Keratinocyte (primary cell): ENCODE data around the gene DEPDC4. TPM values are rescaled to one million over a fixed set of nuclear protein-coding genes. Genes with fewer than 3 reads are reported as not detected.

Source experiments
- DNase-seq: peaks from one replicate; pipeline ENCODE4 v3.0.0-alpha.2; 2011; ENCODE audit warnings: low read depth, missing footprints, low spot score
- FAIRE-seq: peaks from 2 replicates; lab custom pipeline; 2011; peaks lifted over from hg19 to GRCh38; lab: Jason Lieb, UNC
- H2AFZ ChIP-seq: 2 replicates; pipeline ENCODE4 v1.6.0; 2012; ENCODE audit warnings: low read length, control low read depth, inconsistent platforms; ENCODE audit not compliant: control insufficient read depth
- H3K27ac ChIP-seq: 2 replicates; pipeline ENCODE4 v1.5.1; 2011; ENCODE audit warnings: low read length; ENCODE audit not compliant: control insufficient read depth, insufficient read depth
- H3K27me3 ChIP-seq: 3 replicates; pipeline ENCODE4 v1.6.0; 2011; ENCODE audit warnings: low read length; ENCODE audit not compliant: control insufficient read depth, insufficient read depth; ENCODE audit errors: extremely low read depth
- H3K36me3 ChIP-seq, 2 experiments: 2 replicates in 1 of 2; 3 replicates in 1 of 2; pipeline ENCODE4 v1.5.1; 2011; ENCODE audit warnings: low read length in 2 of 2, mild to moderate bottlenecking in 1 of 2; ENCODE audit not compliant: control insufficient read depth in 2 of 2, insufficient read depth in 2 of 2; ENCODE audit errors: extremely low read depth in 1 of 2
- H3K4me1 ChIP-seq: 3 replicates; pipeline ENCODE4 v1.5.1; 2011; ENCODE audit warnings: low read length; ENCODE audit not compliant: control insufficient read depth, insufficient read depth; ENCODE audit errors: extremely low read depth
- H3K4me2 ChIP-seq: 3 replicates; pipeline ENCODE4 v1.6.0; 2011; ENCODE audit warnings: low read depth, low read length; ENCODE audit not compliant: control insufficient read depth, insufficient read depth; ENCODE audit errors: extremely low read depth
- H3K4me3 ChIP-seq, 3 experiments: fragments of 200-600 bp in 1 of 3; sonication (generic) in 1 of 3; 2 replicates in 2 of 3; 3 replicates in 1 of 3; pipeline ENCODE4 v1.5.1; 2011 to 2016; ENCODE audit warnings: low read length in 3 of 3, mild to moderate bottlenecking in 3 of 3, control low read depth in 2 of 3, inconsistent platforms in 1 of 3, low read depth in 1 of 3, mixed read lengths in 1 of 3, mixed run types in 1 of 3, moderate library complexity in 1 of 3; ENCODE audit not compliant: control insufficient read depth in 2 of 3, insufficient read depth in 2 of 3; ENCODE audit errors: extremely low read depth in 1 of 3
- H3K79me2 ChIP-seq: 2 replicates; pipeline ENCODE4 v1.6.0; 2012; ENCODE audit warnings: low read length; ENCODE audit not compliant: control insufficient read depth, insufficient read depth
- H3K9ac ChIP-seq: 3 replicates; pipeline ENCODE4 v1.6.0; 2011; ENCODE audit warnings: low read length; ENCODE audit not compliant: control insufficient read depth, insufficient read depth; ENCODE audit errors: extremely low read depth
- H3K9me1 ChIP-seq: 3 replicates; pipeline ENCODE4 v1.6.0; 2011; ENCODE audit warnings: low read length; ENCODE audit not compliant: control insufficient read depth, insufficient read depth; ENCODE audit errors: extremely low read depth
- H3K9me3 ChIP-seq: 2 replicates; pipeline ENCODE4 v1.5.1; 2012; ENCODE audit warnings: low read depth, low read length; ENCODE audit not compliant: control insufficient read depth
- H4K20me1 ChIP-seq: 3 replicates; pipeline ENCODE4 v1.6.0; 2011; ENCODE audit warnings: low read length; ENCODE audit not compliant: control insufficient read depth, insufficient read depth; ENCODE audit errors: extremely low read depth
- EZH2 ChIP-seq: IDR thresholded peaks from one replicate; pipeline ENCODE4 v1.6.1; 2012; ENCODE audit warnings: inconsistent platforms, mild to moderate bottlenecking, low read length, moderate library complexity
- dilution Hi-C: fragments of 300-500 bp; cut with MboI; formaldehyde crosslinking; loops from one replicate; pipeline ENCODE4 v1.7.0; 2020; ENCODE audit warnings: low sequenced_read_pairs; ENCODE audit not compliant: extremely low pct_ligation_motif_present
- polyA plus RNA-seq, 5 experiments: library from polyadenylated mRNA; depleted of rRNA in 3 of 5; stranded (reverse) in 3 of 5; stranded (forward) in 1 of 5; unstranded in 1 of 5; fragments of >200 nt; gene quantifications; 1 replicate in 1 of 5; 2 replicates in 3 of 5; 3 replicates in 1 of 5; pipeline versions ENCODE4 v1.2.1 to v1.2.3, GENCODE V29; 2011 to 2012; ENCODE audit warnings: missing spikeins in 2 of 5, low read depth in 1 of 5, low replicate concordance in 1 of 5
- TF ChIP-seq, protein P1 (sequence below), 3 experiments: IDR thresholded peaks in 1 of 3; conservative IDR thresholded peaks in 1 of 3; optimal IDR thresholded peaks in 1 of 3; 2 replicates in 2 of 3; 3 replicates in 1 of 3; pipeline versions ENCODE3 to v1.5.1; 2011; ENCODE audit warnings: low read length in 3 of 3, mild to moderate bottlenecking in 3 of 3, moderate library complexity in 2 of 3, control low read depth in 1 of 3, inconsistent platforms in 1 of 3; ENCODE audit not compliant: insufficient read depth in 2 of 3; ENCODE audit errors: extremely low read depth in 1 of 3

The DEPDC4 gene
- polyA plus RNA-seq, 1 donor (not counting 4 experiments of a cell fraction or from before 2014, with no cell fraction given): 2.4 TPM

DNA sequence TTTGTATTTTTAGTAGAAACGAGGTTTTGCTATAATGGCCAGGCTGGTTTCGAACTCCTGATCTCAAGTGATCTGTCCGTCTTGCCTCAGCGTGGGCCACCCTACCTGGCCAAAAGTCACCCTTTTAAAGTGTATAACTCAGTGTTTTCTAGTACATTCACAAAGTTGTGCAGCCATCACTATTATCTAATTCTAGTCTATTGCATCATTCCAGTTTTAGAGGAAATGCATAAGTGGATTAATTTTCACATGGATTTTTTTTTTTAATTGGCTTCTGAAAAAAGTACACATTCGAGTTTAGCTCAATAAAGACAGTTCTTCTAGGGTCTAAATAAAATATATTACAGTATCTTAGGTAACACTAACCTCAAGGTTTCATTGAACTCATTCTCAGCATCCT, 3.7 kb downstream of the DEPDC4 start:
- Histone ChIP-seq H3K4me3 (no peak overlapping the region), H3K9me1 (no peaks in the 10 kb centered on the region), H2AFZ (no peak overlapping the region), H3K4me2 (no peak overlapping the region), H3K9me3 (no peaks in the 10 kb centered on the region), H3K9ac (no peak overlapping the region), H3K27ac (no peak overlapping the region), H3K27me3 (no peaks in the 10 kb centered on the region), H3K4me1 (peaks cover 5% of the 10 kb centered on the region), H4K20me1 (no peaks in the 10 kb centered on the region), H3K36me3 (no peaks in the 10 kb centered on the region), H3K79me2 (peaks cover 7% of the 10 kb centered on the region)
- dilution Hi-C loops: no loop called here
- TF ChIP-seq, protein P1, sequence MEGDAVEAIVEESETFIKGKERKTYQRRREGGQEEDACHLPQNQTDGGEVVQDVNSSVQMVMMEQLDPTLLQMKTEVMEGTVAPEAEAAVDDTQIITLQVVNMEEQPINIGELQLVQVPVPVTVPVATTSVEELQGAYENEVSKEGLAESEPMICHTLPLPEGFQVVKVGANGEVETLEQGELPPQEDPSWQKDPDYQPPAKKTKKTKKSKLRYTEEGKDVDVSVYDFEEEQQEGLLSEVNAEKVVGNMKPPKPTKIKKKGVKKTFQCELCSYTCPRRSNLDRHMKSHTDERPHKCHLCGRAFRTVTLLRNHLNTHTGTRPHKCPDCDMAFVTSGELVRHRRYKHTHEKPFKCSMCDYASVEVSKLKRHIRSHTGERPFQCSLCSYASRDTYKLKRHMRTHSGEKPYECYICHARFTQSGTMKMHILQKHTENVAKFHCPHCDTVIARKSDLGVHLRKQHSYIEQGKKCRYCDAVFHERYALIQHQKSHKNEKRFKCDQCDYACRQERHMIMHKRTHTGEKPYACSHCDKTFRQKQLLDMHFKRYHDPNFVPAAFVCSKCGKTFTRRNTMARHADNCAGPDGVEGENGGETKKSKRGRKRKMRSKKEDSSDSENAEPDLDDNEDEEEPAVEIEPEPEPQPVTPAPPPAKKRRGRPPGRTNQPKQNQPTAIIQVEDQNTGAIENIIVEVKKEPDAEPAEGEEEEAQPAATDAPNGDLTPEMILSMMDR (optimal IDR thresholded peaks at IDR 0.05 in 1 of 3, IDR thresholded peaks at IDR 0.05 in 1 of 3, conservative IDR thresholded peaks at IDR 0.05 in 1 of 3; ENCODE audit: extremely low read depth in 1 of 3, insufficient read depth in 2 of 3, low read length in 3 of 3): no peak
- TF ChIP-seq EZH2: no peak
- DNase-seq (no peak), FAIRE-seq (no peak)

GRCh38 chr12:100258127-100258526, 8.8 kb downstream of the DEPDC4 start:
- FAIRE-seq (no peak), DNase-seq (no peak)
- Histone ChIP-seq H3K4me2 (no peak overlapping the region), H3K27me3 (no peaks in the 10 kb centered on the region), H3K9ac (no peak overlapping the region), H3K36me3 (peaks cover 0 to 2% of the 10 kb centered on the region in 2 experiments), H3K9me1 (no peaks in the 10 kb centered on the region), H3K27ac (no peak overlapping the region), H3K4me1 (no peaks in the 10 kb centered on the region), H3K4me3 (no peak overlapping the region), H2AFZ (no peak overlapping the region), H4K20me1 (no peaks in the 10 kb centered on the region), H3K9me3 (no peaks in the 10 kb centered on the region), H3K79me2 (no peaks in the 10 kb centered on the region)
- dilution Hi-C loops: no loop called here
- no peak for TF ChIP-seq EZH2
- TF ChIP-seq, protein P1 (optimal IDR thresholded peaks at IDR 0.05 in 1 of 3, IDR thresholded peaks at IDR 0.05 in 1 of 3, conservative IDR thresholded peaks at IDR 0.05 in 1 of 3; ENCODE audit: extremely low read depth in 1 of 3, insufficient read depth in 2 of 3, low read length in 3 of 3): no peak
